ENCODE results near the gene PWP2.
"Not testable (repeated sequence)": the region's sequence is repeated elsewhere in the genome, so short reads cannot be mapped to it uniquely, and the experiment has no call there.

The PWP2 gene

GRCh38 chr21:44133715-44134057 lies 26.5 kb downstream of the PWP2 start:
- not testable (repeated sequence) for DNase-seq (ENCODE audit: low read depth in 2 of 3, low spot score in 2 of 3)

GRCh38 chr21:44134732-44135131 lies 27.5 kb downstream of the PWP2 start:
- not testable (repeated sequence) for DNase-seq (ENCODE audit: low read depth in 2 of 3, low spot score in 2 of 3)

GRCh38 chr21:44138039-44138438 lies 30.8 kb downstream of the PWP2 start:
- DNase-seq (ENCODE audit: low read depth in 2 of 3, low spot score in 2 of 3), result not testable (repeated sequence)

- not testable (repeated sequence) for DNase-seq (ENCODE audit: low read depth in 2 of 3, low spot score in 2 of 3)
These were observed 32.8 kb downstream of the PWP2 start for GRCh38 chr21:44139787-44140551.

DNA sequence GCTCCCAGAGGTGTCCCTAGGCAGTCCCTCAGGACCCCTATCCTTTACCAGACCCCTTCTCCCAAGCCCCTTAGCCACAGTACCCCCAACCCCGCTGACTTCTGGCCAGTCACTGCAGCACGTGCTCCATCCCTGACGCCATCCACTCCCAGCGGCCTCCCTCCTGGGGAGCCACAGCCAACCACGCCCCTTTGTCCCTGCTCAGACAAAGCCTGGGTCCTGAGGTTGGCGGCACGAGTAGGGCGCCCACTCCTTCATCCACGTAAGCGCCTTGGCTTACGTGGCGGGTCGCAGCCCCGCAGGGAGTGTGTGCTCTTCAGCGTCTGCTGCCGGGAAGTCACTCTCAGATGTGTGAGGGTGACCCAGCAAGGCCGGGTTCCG lies 33.3 kb downstream of the PWP2 start:
- not testable (repeated sequence) for DNase-seq (ENCODE audit: low read depth in 2 of 3, low spot score in 2 of 3)

DNA sequence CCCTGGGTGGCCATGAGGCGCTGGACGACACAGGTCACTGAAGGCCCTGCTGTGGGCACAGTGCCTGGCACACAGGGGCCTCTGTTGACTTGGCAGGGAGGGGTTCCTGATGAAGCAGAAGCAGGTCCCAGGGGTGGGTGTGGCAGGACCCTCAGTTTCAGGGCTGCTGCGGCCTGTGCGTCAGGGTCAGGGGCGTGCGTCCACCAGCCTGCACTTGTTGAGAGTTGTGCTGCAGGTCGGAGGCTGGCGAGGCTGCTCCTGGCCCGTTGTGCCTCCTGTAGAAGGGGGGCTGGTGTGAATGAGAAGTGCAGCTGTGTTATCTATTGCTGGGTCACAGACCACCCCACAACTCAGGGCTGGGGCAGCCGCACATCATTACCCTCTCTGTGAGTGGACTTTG lies 35.3 kb downstream of the PWP2 start:
- DNase-seq (ENCODE audit: low read depth in 2 of 3, low spot score in 2 of 3), result not testable (repeated sequence)

DNA sequence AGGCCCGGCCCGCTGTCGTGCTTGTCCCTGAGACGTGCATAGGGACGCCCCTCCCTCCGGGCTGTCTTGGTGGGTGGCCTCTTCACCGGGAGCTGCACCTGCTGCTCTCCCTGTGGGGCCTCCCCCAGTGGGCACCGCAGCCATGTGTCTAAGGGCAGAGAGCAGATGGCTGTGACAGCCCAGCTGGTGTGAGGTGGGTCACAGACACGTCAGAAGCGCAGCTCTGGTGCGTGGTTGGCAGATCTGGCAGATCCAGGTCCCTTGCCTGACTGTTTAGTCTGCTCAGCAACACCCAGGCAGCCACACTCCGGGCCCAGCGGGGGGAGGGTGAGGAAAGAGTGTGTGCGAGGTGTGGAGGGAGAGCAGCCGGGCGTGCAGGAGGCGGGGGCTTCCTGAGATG lies 36.2 kb downstream of the PWP2 start:
- not testable (repeated sequence) for DNase-seq (ENCODE audit: low read depth in 2 of 3, low spot score in 2 of 3)

DNA sequence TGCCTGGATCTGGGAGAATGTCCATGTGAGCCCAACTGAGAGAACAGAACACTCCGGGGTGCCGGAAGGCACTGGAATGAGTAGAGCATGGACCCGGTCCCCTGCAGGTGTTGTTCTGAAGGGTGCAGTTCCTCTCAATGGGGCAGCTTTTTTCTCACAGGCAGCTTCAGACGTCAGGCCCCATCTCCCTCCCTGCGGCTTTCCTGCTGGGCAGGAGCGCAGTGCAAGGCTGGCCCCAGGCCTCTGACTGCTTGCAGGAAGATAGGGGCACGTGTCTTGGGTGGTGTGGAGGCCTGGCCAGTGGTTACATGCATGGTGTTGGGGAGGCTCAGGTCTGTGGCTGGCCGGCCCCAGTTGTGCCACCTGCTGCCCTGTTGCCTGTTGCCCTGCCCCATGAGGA lies 36.8 kb downstream of the PWP2 start:
- not testable (repeated sequence) for DNase-seq (ENCODE audit: low read depth in 2 of 3, low spot score in 2 of 3)

DNA sequence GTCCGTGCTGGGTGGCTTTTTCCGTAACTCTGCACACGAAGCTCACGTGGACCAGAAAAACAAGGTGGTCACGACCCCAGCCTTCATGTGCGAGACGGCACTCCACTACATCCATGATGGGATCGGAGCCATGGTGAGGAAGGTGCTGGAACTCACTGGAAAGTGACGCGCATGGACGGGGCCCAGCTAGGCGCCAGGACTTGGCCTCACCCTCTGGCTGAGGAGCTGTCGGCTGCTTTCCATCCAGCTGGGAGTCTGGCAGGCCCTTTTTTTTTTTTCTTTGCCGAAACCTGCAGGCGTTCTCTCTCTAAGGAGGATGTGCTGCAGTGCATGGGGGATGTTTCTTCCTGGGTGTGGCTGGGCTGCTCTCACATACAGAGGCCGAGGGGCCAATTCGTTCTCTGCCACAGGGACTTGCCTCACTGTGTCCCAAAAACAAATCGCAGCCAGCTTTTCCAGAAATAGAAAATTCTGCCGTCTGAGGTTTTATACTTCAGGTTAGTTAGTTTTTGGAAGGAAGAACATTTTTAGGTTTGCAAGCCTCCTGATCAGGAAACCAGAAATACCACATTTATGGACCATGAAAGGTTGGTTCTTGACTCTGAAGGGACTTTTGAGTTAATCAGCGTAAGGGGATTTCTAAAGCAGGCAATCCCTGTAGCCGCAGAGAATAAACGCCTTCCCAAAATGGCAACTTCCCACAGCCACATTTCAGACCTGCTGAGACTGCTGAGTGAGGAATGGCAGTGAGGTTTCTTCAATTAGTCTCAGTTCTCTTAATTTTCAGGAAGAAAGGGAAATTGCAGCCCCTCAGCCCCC lies 37.8 kb downstream of the PWP2 start:
- DNase-seq (ENCODE audit: low read depth in 2 of 3, low spot score in 2 of 3), result not testable (repeated sequence)

GRCh38 chr21:44145616-44146015 lies 38.4 kb downstream of the PWP2 start:
- DNase-seq (ENCODE audit: low read depth in 2 of 3, low spot score in 2 of 3), result not testable (repeated sequence)

DNA sequence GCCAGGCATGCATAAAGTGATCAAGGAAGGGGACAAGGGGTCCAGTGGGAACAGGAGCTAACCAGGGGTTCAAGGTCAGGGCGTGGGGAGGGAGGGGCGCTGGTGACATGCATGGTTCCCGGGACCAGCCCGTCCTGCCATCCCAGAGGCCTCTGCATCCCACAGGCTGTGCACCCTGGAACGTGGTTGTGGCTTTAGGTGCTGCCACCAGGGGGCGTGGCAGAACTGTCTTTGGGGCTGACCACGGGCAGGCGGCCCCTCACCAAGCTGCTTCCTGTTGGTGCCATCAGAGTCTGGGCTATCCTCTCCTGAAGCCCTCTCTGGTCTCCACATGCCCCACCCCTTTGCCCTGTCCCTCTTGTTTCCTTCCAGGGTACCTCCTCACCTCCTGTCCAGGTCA lies 39.9 kb downstream of the PWP2 start:
- not testable (repeated sequence) for DNase-seq (ENCODE audit: low read depth in 2 of 3, low spot score in 2 of 3)

GRCh38 chr21:44150255-44150654 lies 43.1 kb downstream of the PWP2 start:
- not testable (repeated sequence) for DNase-seq (ENCODE audit: low read depth in 2 of 3, low spot score in 2 of 3)

GRCh38 chr21:44153214-44153888 lies 46.2 kb downstream of the PWP2 start:
- not testable (repeated sequence) for DNase-seq (ENCODE audit: low read depth in 2 of 3, low spot score in 2 of 3)

DNA sequence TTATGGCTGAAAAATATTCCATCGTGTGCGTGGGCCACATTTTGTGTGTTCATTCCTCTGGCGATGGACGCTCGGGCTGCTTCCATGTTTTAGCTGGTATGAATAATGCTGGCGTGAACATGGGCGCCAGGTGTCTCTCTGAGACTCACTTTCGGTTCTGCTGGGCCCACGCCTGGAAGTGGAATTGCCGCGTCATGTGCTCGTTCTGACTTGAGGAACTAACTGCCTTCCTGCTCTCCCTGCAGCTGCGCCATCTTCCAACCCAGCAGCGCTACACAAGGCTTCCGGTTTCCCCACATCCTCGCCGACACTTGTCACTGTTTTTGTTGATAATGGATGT lies 46.7 kb downstream of the PWP2 start:
- peak in 1 of 3 experiments; percentile 3 for DNase-seq (ENCODE audit: low read depth in 2 of 3, low spot score in 2 of 3)

DNA sequence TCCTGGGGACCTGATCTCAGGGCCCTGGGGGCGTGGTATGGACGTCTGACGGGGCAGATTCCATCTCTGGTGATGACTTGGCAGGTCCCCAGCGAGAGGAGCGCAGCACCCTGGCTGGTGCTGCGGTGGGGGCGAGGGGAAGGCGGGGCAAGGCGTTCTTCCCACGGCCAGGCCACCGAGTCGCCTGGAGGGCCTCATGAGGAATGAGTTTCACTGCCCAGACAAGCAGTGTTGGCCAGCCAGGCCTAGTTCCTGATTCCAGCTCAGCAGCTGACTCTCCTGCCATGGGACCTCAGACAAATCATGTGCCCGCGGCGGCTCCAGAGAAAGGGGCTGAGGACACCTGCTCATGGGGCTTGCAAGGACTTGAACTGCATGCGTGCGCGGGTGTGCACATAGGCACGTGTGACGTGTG lies 47.6 kb downstream of the PWP2 start:
- DNase-seq (ENCODE audit: low read depth in 2 of 3, low spot score in 2 of 3), result not testable (repeated sequence)

GRCh38 chr21:44155231-44155993 lies 48.2 kb downstream of the PWP2 start:
- DNase-seq (ENCODE audit: low read depth in 2 of 3, low spot score in 2 of 3), result peak in 1 of 3 experiments; percentile 42

- DNase-seq (ENCODE audit: low read depth in 2 of 3, low spot score in 2 of 3), result not testable (repeated sequence)
These were observed 48.8 kb downstream of the PWP2 start for GRCh38 chr21:44155994-44156380.

DNA sequence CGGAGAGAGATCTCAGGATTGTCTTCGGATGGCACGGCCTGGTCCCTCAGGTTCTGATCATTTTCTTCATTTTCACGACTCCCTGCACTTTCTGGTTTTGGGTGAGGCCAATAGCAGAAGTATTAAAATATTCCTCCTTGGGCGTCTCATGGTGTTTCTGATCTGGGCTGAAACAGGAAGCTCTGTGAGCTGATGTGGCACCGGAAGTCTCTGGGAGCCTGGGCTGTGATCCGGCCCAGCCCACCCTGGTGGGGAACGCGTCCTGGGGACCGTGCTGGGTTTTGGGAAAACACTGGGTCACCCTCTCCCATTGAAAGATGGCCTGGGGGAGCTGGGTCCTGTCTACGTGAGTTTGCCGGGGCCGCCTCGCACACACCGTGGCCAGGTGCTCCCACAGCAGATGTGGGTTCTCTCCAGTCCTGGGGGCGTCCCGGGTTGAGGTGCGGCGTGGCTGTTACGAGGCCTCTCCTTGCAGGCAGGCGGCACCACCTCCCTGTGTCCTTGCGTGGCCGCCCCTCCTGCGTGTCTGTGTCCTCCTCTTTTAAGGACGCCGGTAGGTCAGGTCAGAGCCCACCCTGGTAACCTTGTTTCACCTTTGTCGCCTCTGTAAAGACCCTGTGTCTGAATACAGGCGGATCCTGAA lies 50.4 kb downstream of the PWP2 start:
- DNase-seq (ENCODE audit: low read depth in 2 of 3, low spot score in 2 of 3), result not testable (repeated sequence)

DNA sequence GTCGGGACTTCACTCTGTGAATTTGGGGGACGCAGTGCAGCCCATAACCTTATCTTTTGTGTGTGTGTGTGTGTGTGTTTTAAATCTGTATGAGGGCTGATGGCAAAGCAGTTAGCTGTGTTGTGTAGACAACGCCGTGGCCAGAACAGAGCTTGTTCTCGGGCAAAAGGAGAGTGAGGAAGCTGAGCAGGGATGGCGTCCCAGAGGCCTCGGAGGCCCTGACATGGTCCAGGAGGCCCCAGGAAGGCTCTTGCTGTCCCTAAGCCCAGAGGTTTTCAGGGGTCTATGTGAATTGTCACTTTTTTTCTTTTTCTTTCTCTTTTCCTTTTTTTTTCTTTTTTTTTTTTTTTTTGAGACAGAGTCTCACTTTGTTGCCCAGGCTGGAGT lies 50.9 kb downstream of the PWP2 start:
- not testable (repeated sequence) for DNase-seq (ENCODE audit: low read depth in 2 of 3, low spot score in 2 of 3)
